Immature natural killer cell (primary cell): ENCODE measurements around the gene NKD1. TPM values are rescaled to one million over a fixed set of nuclear protein-coding genes. Genes with fewer than 3 reads are reported as not detected.

Experiments used
- DNase-seq, 3 donors: peaks; one replicate each; pipeline ENCODE4 v3.0.0; 2022; ENCODE audit warnings: mixed read lengths in 1 of 3
- H3K27ac Mint-ChIP-seq, 6 donors: one replicate each; pipeline ENCODE4 v1.8.0; 2020; ENCODE audit warnings: mixed read lengths in 6 of 6, mild to moderate bottlenecking in 5 of 6, inconsistent platforms in 4 of 6, moderate library complexity in 3 of 6
- H3K27me3 Mint-ChIP-seq, 3 donors: one replicate each; pipeline ENCODE4 v1.8.0; 2020 to 2021; ENCODE audit warnings: low read depth in 3 of 3, mild to moderate bottlenecking in 3 of 3, mixed read lengths in 3 of 3, moderate library complexity in 3 of 3, inconsistent platforms in 1 of 3
- H3K36me3 Mint-ChIP-seq, 3 donors: one replicate each; pipeline ENCODE4 v1.8.0; 2020; ENCODE audit warnings: mixed read lengths in 3 of 3, inconsistent platforms in 2 of 3, mild to moderate bottlenecking in 2 of 3
- H3K4me1 Mint-ChIP-seq, 2 donors: one replicate each; pipeline ENCODE4 v1.8.0; 2020; ENCODE audit warnings: inconsistent platforms in 2 of 2, mild to moderate bottlenecking in 2 of 2, mixed read lengths in 2 of 2, moderate library complexity in 1 of 2
- H3K4me3 Mint-ChIP-seq, 5 donors: one replicate each; pipeline ENCODE4 v1.8.0; 2020; ENCODE audit warnings: mild to moderate bottlenecking in 5 of 5, mixed read lengths in 5 of 5, inconsistent platforms in 3 of 5, moderate library complexity in 3 of 5
- H3K9me3 Mint-ChIP-seq, 6 donors: one replicate each; pipeline ENCODE4 v1.8.0; 2020; ENCODE audit warnings: mild to moderate bottlenecking in 6 of 6, mixed read lengths in 6 of 6, inconsistent platforms in 4 of 6, moderate library complexity in 3 of 6
- polyA plus RNA-seq, 3 donors: library from polyadenylated mRNA; unstranded; fragments of 300-500 nt; fragmentation: Illumina TruSeq; gene quantifications; one replicate each; pipeline ENCODE4 v1.2.3, GENCODE V29; 2021

Gene NKD1
- polyA plus RNA-seq, 3 donors from 2014 or later = not detected

GRCh38 chr16:50630394-50631020, 82.3 kb downstream of the NKD1 start:
- Mint-ChIP-seq H3K4me3 (no peak overlapping the region), H3K4me1 (peaks cover 12 to 16% of the 10 kb centered on the region in 2 donors), H3K27me3 (peaks cover 0 to 1% (median 0%) of the 10 kb centered on the region in 3 donors), H3K9me3 (no peaks in the 10 kb centered on the region), H3K36me3 (peaks cover 0 to 5% (median 0%) of the 10 kb centered on the region in 3 donors), H3K27ac (no peak overlapping the region)
- DNase-seq = no peak

GRCh38 chr16:50631249-50631984, 83.2 kb downstream of the NKD1 start:
- no peaks in the 10 kb centered on the region for H3K9me3 Mint-ChIP-seq
- no peak for DNase-seq
- H3K4me1 Mint-ChIP-seq = peaks cover 12 to 16% of the 10 kb centered on the region in 2 donors
- peaks cover 0 to 5% (median 0%) of the 10 kb centered on the region in 3 donors for H3K36me3 Mint-ChIP-seq
- no peak overlapping the region for H3K4me3 Mint-ChIP-seq
- no peak overlapping the region for H3K27ac Mint-ChIP-seq
- H3K27me3 Mint-ChIP-seq = peaks cover 0 to 1% (median 0%) of the 10 kb centered on the region in 3 donors

GRCh38 chr16:50631985-50632576, 83.9 kb downstream of the NKD1 start:
- peaks cover 0 to 5% (median 0%) of the 10 kb centered on the region in 3 donors for H3K36me3 Mint-ChIP-seq
- no peak for DNase-seq
- peaks cover 0 to 2% (median 1%) of the 10 kb centered on the region in 3 donors for H3K27me3 Mint-ChIP-seq
- no peaks in the 10 kb centered on the region for H3K9me3 Mint-ChIP-seq
- peaks cover 7 to 10% of the 10 kb centered on the region in 2 donors for H3K4me1 Mint-ChIP-seq
- H3K4me3 Mint-ChIP-seq = no peak overlapping the region
- H3K27ac Mint-ChIP-seq = no peak overlapping the region

- Mint-ChIP-seq H3K9me3 (no peaks in the 10 kb centered on the region), H3K4me3 (no peak overlapping the region), H3K27me3 (peaks cover 0 to 5% (median 3%) of the 10 kb centered on the region in 3 donors), H3K27ac (no peak overlapping the region), H3K4me1 (no peaks in the 10 kb centered on the region), H3K36me3 (peaks cover 0 to 5% (median 0%) of the 10 kb centered on the region in 3 donors)
- DNase-seq = no peak
Measured at GRCh38 chr16:50632927-50633800, 85.0 kb downstream of the NKD1 start.

GRCh38 chr16:50634090-50634489, 85.9 kb downstream of the NKD1 start:
- H3K27me3 Mint-ChIP-seq = peaks cover under 1 to 5% (median 3%) of the 10 kb centered on the region in 3 donors
- no peak overlapping the region for H3K27ac Mint-ChIP-seq
- peaks cover 0 to 5% (median 0%) of the 10 kb centered on the region in 3 donors for H3K36me3 Mint-ChIP-seq
- no peak for DNase-seq
- no peak overlapping the region for H3K4me3 Mint-ChIP-seq
- no peaks in the 10 kb centered on the region for H3K9me3 Mint-ChIP-seq
- H3K4me1 Mint-ChIP-seq = no peaks in the 10 kb centered on the region

- H3K27ac Mint-ChIP-seq = no peak overlapping the region
- no peaks in the 10 kb centered on the region for H3K4me1 Mint-ChIP-seq
- peaks cover 3 to 5% (median 4%) of the 10 kb centered on the region in 3 donors for H3K27me3 Mint-ChIP-seq
- DNase-seq = no peak
- H3K36me3 Mint-ChIP-seq = peaks cover 0 to 5% (median 0%) of the 10 kb centered on the region in 3 donors
- H3K4me3 Mint-ChIP-seq = no peak overlapping the region
- H3K9me3 Mint-ChIP-seq = no peaks in the 10 kb centered on the region
Measured at GRCh38 chr16:50634947-50635346, 86.8 kb downstream of the NKD1 start.

- peaks cover 3 to 6% (median 5%) of the 10 kb centered on the region in 3 donors for H3K27me3 Mint-ChIP-seq
- no peaks in the 10 kb centered on the region for H3K9me3 Mint-ChIP-seq
- peak in 1 of 3 donors; percentile 11 for DNase-seq
- H3K36me3 Mint-ChIP-seq = peaks cover 0 to 5% (median 0%) of the 10 kb centered on the region in 3 donors
- H3K27ac Mint-ChIP-seq = peak overlapping the region in 1 of 6 donors; percentile 39
- H3K4me3 Mint-ChIP-seq = no peak overlapping the region
- no peaks in the 10 kb centered on the region for H3K4me1 Mint-ChIP-seq
Measured at GRCh38 chr16:50635505-50636392, 87.6 kb downstream of the NKD1 start.

GRCh38 chr16:50636753-50637374, 88.7 kb downstream of the NKD1 start:
- no peak for DNase-seq
- no peaks in the 10 kb centered on the region for H3K9me3 Mint-ChIP-seq
- H3K27me3 Mint-ChIP-seq = peaks cover 3 to 6% (median 5%) of the 10 kb centered on the region in 3 donors
- no peak overlapping the region for H3K4me3 Mint-ChIP-seq
- no peaks in the 10 kb centered on the region for H3K4me1 Mint-ChIP-seq
- H3K36me3 Mint-ChIP-seq = no peaks in the 10 kb centered on the region
- H3K27ac Mint-ChIP-seq = no peak overlapping the region

- H3K36me3 Mint-ChIP-seq = no peaks in the 10 kb centered on the region
- H3K4me3 Mint-ChIP-seq = no peak overlapping the region
- H3K9me3 Mint-ChIP-seq = no peaks in the 10 kb centered on the region
- no peaks in the 10 kb centered on the region for H3K4me1 Mint-ChIP-seq
- DNase-seq = no peak
- H3K27me3 Mint-ChIP-seq = peaks cover 2 to 6% (median 5%) of the 10 kb centered on the region in 3 donors
- H3K27ac Mint-ChIP-seq = no peak overlapping the region
Measured at GRCh38 chr16:50637716-50638602, 89.8 kb downstream of the NKD1 start.

- H3K4me3 Mint-ChIP-seq = no peak overlapping the region
- H3K36me3 Mint-ChIP-seq = no peaks in the 10 kb centered on the region
- DNase-seq = no peak
- H3K4me1 Mint-ChIP-seq = no peaks in the 10 kb centered on the region
- H3K9me3 Mint-ChIP-seq = no peaks in the 10 kb centered on the region
- peak overlapping the region in 1 of 6 donors; percentile 16 for H3K27ac Mint-ChIP-seq
- peaks cover 2 to 6% (median 5%) of the 10 kb centered on the region in 3 donors for H3K27me3 Mint-ChIP-seq
Measured at GRCh38 chr16:50638816-50639670, 90.8 kb downstream of the NKD1 start.

- H3K36me3 Mint-ChIP-seq = no peaks in the 10 kb centered on the region
- H3K27ac Mint-ChIP-seq = peak overlapping the region in 1 of 6 donors; percentile 17
- peaks cover 0 to 3% of the 10 kb centered on the region in 2 donors for H3K4me1 Mint-ChIP-seq
- H3K27me3 Mint-ChIP-seq = peaks cover 2 to 6% (median 5%) of the 10 kb centered on the region in 3 donors
- H3K9me3 Mint-ChIP-seq = no peaks in the 10 kb centered on the region
- DNase-seq = no peak
- no peak overlapping the region for H3K4me3 Mint-ChIP-seq
Measured at GRCh38 chr16:50640391-50640790, 92.2 kb downstream of the NKD1 start.
